HuH-7.5 (cell line): ENCODE measurements around the gene KIF16B.
"Not testable (repeated sequence)": the region's sequence is repeated elsewhere in the genome, so short reads cannot be mapped to it uniquely, and the experiment has no call there.

Experiments used
- DNase-seq: peaks from one replicate; pipeline ENCODE4 v3.0.0; 2011; ENCODE audit warnings: low spot score

Gene KIF16B

DNA sequence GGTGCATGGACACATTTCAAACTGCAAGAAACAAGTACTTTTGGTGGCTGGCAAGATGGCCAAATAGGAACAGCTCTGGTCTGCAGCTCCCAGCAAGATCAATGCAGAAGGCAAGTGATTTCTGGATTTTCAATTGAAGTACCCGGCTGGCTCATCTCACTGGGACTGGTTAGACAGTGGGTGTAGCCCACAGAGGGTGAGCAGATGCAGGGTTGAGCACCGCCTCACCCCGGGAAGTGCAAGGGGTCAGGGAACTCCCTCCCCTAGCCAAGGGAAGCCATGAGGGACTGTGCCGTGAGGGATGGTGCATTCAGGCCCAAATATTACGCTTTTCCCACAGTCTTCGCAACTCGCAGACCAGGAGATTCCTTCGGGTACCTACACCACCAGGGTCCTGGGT is 53.6 kb downstream of the KIF16B start:
- not testable (repeated sequence) for DNase-seq

DNA sequence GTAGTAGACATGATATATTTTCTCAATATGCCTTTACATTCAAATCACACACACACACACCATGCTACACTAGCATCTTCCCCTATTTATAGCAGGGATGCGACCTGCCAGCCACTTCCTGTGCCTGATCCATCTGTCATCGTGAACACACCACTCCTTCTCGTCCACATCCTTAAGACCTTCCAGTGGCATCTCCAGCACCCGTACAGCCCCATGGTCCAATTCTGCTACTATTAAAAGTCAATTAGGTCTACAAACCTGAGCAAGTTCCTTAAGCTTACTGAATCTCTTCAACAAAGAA is 54.5 kb downstream of the KIF16B start:
- no peak for DNase-seq

DNA sequence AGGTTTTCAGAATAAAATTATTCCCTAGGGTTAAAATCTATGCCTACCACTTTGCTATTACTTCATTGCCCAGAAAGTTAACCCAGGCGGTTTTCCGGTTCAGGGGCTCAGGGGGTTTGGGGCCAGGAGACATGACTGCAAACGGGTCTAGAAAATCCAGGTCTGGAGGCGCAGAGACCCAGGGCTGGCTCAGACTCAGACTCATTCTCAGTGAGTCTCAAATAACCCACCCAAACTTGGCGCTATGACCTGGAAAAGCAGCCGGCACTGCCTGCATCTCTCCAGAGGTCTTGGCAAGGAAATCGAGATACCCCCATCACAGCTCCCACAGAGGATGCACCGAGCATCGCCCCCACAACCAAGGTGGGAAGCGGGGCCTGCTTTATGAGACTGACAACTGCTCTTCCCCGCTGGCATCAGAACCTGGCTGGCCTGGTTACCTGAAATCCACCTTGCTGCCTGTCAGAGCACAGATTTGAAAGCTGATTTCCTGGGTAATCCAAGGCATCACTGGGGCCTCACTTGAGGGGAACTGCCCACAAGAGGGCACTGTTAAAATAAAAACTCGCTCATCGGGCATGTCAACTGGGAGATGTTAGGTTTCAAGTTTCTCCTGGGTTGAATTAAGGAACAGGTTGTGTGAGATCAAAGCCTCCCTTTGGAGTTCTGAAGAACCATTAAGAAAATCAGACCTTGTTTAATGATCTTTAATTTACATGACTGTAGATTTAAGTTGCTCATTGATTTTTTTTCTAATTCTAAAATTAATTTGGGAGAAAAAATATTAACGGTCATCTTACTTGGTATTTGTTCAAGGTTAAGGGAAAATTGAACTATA is 55.1 kb downstream of the KIF16B start:
- peak; percentile 52 for DNase-seq

DNA sequence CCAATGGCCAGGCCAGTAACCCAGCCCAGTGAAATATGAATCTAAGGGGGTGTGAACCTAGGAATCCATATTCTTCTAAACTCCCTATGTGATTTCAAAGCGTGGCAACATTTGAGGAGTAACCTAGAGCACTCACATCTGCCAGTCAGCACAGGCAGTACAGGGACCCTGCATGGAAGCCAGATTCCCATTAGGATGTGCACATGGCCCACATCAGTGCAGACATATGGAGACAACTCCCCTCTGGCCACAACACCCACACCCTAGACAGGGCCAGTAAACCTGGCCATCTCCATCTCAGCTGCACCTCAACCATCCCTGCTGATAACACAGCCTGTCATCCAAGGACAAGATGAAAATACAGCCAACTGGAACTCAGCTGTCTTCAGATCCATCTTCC is 56.5 kb downstream of the KIF16B start:
- DNase-seq: no peak

DNA sequence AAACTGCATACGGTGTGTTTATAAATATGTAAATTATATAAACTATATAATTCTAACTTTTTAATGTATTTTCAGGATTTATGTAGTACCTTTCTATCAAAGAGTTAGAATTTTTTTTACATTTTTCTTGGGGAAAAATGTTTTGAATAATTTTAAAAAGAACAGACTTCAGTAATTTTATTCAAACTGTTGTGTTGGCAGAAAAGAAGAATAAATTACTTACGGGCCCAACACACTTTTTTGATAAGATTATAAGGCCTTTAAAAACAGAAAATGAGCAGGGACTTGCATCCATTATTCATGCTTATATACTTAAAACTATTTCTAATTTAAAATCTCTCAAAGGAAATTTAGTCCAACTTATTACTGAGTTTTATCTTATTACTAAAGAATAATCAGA is 58.2 kb downstream of the KIF16B start:
- DNase-seq: no peak

DNA sequence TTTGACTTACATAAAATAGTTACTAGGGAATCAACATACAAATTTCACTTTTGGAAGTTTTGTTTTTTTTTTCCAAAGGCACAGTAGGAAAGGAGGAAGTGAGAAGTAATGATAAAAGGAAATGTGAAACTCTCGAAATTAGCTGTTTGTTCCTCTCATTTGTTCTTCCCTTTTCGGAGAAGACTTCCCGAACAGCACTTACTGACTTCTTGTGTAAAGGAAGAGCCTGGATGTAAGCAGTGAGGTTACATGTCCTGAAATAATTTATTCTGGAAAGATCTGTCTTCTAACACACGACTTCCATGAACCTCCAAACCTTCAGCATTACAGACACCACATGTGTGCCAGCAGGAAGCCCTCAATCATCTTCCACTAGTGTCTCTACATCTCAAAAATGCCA is 59.1 kb downstream of the KIF16B start:
- DNase-seq: no peak

DNA sequence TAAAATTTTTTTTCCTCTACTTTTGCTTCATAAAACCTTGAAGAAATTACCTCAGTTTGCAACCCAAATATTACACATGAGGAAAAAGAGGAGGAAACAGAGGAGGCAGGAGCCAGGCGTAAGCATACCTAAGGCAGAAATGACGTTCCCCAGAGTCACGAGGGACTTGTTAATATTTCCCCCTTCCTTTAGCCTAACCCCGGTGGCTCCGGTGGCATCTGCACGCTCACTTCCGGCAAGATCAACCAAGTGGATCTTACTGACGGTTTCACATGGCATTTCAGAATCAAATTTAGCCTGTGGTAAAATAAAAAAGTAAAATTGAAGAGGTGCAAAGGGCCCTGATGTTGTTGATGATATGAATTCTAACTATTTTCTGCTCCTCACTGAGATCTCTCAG is 67.4 kb downstream of the KIF16B start:
- DNase-seq: no peak

DNA sequence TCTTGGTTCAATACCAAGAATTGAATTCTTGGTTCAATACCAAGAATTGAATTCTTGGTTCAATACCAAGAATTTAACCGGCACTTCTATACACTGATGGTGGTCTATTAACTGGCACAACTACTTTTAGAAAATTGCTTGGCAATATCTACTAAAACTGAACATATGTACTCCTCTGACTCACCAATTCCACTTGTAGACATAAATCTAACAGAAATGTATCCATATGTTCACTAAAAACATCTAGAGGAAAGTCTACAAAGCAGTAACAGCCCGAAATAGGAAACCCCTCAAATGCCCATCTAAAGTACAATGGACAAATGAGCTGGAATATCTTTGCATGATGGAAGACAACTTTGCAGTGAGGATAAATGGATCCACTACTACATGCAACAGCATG is 71.9 kb downstream of the KIF16B start:
- no peak for DNase-seq

DNA sequence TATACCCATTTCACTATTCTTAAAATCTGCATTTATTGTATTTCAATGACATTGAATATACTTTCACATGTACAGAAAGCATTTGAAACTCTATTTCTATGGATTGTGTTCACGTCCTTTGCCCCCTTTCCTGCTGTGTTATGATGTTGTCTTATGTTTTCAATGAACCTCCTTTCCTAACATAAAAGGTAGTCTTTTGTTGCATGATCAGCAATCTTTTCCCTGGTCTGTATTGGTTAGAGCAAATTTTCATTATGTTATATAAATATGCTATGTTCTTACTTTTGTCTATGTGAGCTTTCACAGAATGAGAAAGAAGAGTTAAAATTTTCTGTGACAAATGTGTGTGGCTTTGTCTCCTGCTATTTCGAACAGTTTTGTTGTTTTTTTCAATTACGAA is 73.1 kb downstream of the KIF16B start:
- no peak for DNase-seq

DNA sequence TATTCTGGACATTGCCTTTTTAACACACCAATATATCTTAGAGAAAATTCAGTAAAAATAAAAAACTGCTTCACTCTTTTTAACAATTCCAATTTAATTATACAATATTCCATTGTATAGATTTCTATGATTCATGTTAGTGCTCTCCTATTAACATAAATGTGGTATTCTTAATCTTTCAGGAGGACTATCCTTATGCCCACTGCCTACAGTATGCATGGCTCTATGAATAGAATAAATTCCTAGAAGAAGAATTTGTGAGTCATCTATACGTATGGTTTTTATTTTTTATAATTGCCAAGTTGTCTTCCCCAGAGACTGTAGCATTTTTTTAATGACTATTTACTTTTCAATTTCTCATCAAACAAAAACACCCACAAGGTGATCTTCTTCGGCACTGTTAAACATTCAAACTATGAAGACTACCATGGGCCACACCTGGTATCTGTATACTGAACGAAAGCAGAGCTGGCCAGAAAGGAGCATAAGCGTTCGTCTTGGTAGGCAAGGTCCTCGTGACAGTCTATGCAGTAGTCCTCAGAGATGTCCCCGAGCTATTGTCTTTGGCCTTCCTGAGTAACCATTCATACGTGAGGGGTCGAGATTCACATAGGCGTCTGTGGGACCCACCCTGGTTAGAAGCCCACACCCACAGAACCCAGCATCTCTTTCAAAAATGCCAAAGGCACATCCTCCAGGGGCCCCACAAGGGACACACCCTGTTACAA is 74.6 kb downstream of the KIF16B start:
- no peak for DNase-seq

DNA sequence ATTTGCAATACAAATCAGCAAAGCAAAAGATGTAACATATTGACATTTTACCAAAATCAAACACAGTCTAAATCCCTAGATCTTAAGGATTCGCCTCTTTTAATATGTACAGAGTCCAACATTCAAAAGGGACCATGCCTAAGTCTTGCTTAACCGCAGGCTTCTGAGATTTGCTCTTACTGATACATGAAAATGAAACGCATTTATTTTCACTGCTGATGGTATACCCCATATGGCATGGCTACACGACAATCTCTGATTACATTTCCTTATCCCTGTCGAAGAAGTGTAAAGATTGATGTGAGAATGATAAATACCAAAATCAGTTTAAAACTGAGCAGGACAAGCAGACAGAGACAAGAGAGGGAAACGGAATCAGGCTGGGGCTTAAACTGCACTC is 75.4 kb downstream of the KIF16B start:
- DNase-seq: no peak

DNA sequence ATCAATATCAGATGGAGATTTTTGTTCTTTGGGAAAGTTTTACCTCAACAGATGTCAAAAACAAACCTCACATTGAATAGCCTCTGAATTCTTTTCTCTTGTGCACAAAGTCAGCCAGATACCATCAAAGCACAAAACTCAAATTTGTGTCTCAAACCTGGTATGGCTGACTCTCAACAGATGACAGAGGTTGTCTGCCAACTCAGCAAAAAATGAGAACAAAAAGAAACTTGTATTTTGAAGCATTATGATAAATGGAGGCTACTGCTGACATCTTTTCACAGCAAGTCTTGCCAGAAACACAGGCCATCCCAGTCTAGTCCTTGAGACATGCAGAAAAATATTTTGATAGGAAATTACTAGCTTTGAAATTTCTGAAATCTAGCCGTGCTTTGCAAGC is 79.8 kb downstream of the KIF16B start:
- no peak for DNase-seq

DNA sequence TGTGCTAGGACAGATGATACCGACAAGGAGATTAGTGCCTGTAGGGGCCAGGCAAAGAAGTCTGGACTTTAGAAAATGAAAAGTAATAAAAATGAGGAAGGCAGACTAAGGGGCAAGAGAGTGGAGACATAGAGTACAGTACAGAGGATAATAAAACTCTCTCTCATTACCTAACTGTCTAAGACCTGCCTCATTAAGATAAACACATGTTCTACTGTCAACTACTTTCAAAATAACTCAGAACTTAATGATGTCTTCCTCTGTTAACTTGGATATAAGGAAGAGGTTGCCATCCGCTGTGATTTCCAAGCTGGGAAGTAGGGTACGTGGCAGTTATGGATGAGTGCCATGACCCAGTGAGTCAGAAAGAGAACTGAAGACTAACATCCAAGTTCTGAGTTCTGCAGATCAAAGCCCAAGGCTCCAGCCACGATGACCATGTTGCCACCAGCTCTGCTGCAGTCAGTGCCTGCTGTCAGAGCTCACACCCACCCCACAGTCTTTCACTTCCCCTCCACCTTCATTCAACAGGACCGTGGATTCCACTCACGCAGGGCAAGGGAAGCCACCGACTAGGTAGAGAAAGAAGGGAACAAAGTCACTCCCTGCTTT is 81.8 kb downstream of the KIF16B start:
- DNase-seq: no peak

DNA sequence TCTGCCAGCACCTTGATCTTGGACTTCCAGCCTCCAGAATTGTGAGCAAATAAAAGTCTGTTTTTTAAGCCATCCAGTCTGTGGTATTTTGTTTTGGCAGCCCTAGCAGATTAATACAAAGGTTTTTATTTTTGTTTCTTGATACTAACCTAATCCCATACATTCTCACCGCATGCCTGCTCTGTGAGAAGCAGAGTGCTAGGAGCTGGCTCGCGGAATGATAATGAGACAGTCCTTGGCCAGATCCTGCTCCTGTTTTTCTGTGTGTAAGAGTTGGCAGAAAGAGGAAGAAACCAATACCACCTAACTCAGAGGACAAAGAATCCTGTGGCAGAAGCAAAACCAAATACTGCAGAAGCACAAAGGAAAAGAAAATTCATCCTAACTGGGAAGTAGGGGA is 82.6 kb downstream of the KIF16B start:
- no peak for DNase-seq

DNA sequence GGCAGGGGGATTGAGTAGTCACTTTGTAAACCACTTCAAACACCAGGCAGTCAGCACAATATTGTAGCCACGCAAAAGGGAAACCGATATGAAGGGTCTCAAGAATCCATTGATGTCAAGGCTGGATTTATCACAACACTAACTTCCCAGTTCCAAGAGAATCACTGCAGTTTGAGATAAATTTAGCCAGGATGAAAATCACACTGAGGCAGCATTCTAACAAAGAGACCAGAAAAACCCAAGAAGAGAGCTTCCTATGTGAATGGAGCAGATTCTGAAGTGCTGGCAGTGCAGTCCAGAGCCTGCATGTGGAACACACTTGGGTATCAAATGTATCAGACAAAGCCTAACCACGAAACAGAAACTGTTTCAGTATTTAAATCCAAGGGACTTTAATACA is 84.6 kb downstream of the KIF16B start:
- DNase-seq: no peak

DNA sequence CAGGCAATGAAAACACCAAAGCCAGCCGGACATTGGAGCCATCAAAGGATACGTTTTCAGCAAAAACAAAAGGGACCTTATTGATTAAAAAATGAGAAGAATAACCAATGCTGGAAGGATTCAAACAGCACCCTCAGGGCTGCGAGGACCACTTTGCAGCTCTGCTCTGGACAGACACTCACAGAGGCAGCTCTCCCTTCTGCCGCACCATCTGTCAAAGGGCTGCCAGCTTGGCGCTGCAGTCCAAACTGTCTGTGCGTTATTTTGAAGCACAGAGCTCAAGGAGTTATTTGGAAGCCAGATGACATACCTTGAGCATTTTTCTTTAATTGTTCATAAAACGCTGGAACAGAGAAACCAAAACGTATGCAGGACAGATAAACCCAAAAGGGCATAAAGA is 85.2 kb downstream of the KIF16B start:
- DNase-seq: no peak

DNA sequence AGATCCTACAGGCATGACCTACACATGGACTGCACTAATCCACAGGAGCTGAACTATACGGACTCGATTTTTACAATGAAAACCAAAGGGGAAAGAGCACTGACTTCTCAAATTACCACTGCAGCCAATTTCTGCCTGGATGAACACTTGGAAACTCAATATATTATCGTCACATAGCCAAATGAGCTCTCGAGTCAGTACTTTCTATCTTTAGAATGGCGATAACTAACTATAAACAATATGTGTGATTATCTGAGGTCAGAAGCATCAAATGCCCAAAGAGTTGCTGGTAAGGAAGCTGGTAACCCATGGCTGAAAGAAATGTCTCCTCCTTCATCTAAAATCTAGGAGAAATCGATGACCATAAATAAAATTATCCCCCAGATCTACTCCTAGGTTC is 86.7 kb downstream of the KIF16B start:
- no peak for DNase-seq

DNA sequence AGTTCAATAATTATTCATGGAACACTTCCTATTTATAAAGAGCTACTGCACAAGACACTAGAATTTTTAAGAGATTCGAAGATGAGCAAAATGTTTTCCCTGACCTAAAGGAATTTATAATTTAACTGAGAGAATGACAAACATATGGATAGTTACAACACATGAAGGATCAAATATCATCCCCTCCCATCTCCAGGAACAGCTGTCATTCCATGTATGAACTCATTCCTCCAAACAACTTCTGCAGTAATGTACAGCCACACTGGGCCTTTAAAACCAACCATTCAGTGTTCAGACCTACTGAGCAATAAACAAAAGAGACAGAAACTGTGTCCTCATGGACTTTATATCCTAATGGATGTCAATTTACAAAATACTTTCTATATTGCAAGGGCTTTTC is 87.8 kb downstream of the KIF16B start:
- no peak for DNase-seq

DNA sequence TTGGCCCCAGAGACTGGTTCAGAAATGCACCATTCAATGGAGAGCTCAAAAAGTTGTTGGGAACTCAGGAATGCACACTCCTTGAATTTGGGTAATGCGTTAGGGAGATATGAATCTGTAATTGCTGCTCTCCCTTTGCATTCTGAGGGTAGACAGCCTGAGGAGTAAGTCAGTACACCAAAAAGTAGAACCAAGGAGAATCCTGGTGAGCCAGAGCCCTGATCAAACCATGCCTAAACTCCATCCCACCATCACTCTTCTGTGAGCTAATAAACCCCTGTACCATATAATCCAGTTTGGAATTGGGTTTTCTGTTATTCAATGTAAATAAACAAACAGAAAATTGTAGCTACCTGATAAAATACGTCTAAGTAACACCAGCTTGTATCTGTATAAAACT is 90.2 kb downstream of the KIF16B start:
- DNase-seq: no peak

DNA sequence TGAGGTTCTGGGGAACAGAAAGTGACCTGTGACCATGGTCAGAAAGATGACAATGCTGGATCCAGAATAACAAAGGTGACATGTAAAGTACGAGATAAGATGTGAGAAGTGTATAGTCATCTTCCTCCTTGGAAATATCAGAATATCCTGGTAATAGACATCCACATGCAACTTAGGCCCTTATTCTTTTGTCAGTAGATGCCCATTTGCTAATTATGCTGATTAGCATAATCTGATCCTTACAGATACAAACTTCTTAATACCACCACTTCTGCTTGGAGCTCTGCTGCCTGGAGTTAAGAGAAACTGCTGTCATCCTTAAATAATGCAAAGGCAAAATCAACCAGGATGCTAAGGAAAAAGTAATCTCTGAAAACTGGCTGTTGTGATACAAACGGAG is 91.3 kb downstream of the KIF16B start:
- no peak for DNase-seq

DNA sequence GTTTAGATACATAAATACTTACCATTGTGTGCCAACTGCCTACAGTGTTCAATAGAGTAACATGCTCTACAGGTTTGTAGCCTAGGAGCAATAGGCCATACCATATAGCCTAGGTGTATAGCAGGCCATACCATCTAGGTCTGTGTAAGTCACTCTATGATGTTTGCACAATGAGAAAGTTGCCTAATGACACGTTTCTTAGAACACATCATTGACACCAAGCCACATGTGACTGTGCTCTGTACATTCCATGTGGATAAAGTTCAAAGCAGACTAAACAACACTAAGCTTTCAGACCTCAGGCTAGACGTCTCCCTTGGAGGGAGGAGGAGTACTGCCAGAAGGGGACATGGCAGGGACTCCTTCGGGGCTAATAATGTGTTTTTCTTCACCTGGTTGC is 93.6 kb downstream of the KIF16B start:
- DNase-seq: peak; percentile 18

DNA sequence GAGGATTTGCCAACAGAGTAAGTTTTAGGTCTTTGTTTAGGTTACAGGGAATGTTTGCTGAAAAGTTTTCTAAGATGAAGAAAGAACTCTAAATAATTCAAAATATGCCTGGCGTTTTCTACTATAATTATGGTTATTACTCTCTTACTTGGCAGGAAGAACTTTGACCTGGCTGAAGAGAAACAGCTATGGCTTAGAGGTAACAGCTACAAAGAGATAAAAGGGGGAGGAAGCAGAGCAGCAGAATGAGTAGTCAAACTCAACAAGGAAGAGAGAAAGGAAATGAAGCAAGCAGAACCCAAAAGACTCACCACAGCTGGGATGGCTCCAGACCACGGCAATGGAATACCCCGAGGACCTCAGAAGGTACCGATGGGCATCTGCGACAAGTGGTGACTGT is 95.6 kb downstream of the KIF16B start:
- DNase-seq: no peak

DNA sequence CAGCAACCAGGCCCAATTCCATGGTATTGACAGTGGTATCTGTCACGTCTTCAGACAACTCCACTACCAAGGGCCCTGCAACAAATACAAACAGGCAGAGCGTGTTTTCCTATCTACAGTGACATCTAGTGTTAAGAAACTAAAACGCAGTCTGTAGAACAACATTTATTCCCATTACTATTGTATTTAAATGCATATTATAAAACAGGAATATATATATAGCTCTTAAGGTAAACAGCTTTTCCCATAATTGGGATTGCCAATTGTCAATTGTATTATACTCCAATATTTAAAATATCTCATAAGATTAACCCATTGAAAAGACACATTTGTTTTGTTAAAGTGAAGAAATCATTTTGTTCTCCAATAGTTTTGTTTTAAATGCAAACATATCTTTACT is 97.2 kb downstream of the KIF16B start:
- peak; percentile 32 for DNase-seq

DNA sequence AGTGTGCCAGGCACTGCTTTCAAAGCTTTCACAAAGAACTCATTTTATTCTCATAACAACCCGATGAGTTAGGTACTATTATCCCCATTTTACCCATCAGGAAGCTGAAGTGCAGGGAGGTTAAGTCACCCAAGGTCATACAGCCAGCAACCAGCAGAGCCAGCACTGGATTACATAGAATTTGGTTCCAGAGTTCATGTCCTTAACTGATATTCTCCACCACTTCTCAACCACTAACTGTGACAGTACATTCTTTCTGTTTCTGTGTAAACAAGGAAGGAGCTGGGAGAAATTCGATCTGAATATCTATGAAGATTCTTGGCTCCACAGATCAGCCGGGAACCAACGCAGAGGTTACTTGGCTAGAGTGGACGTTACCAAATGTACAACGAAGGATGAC is 98.0 kb downstream of the KIF16B start:
- peak; percentile 8 for DNase-seq
